ENCODE data around the gene PAX9.

GRCh38 chr14:36723530-36723929 lies 61.9 kb downstream of the PAX9 start:
- no peak for TF ChIP-seq POLR2A (IDR thresholded peaks at IDR 0.05; ENCODE audit: low read length)
- no peak for TF ChIP-seq GATA1 (IDR thresholded peaks at IDR 0.05; ENCODE audit: low read depth, low read length)
